C1 segment of cervical spinal cord (tissue), 14 donors: ENCODE measurements around the gene PDIA4.
"Not testable (repeated sequence)": the region's sequence is repeated elsewhere in the genome, so short reads cannot be mapped to it uniquely, and the experiment has no call there.

Experiments
- DNase-seq, 14 donors: peaks; one replicate each; lab custom pipeline; 2025; lab: John Stamatoyannopoulos, UW

Gene PDIA4

DNA sequence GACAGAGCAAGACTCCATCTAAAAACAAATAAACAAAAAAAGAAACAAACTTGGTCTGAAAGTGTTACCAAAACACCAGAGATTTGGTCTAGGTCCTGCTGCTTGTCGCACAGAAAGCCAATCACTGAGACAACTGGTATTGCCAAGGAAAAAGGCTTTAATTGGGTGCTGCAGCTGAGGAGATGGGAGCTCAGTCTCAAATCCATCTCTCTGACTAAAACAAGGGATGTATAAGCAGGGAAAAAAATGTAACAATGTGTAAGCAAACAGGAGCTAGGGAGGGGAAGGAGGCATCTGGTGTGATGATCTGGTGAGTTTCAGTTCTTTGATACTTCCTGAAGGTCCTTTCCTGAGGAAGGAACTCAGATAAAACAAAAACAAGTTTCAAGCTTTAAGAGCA is 8.4 kb upstream of the PDIA4 start:
- no peak for DNase-seq

DNA sequence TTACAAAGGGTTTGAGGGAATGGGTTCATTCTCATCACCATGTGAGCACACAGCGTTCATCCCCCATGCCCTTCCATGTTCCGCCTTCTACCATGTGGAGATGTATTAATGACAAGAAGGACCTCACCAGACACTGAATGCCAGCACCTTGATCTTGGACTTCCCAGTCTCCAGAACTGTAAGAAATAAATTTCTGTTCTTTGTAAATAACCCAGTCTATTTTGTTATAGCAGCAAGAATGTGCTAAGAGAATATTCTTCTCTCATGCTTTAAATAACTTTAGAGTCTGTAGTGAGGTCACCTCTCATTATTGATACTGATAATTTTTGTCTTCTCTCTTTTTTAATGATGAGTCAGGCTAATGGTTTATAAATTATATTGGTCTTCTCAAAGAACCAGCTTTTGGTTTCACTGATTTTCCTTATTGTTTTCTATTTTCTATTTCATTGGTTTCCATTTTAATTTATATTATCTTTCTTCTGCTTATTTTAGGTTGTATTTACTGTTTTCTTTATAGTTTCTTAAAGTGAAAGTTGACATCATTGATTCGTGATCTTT is 3.1 kb upstream of the PDIA4 start:
- DNase-seq = no peak

DNA sequence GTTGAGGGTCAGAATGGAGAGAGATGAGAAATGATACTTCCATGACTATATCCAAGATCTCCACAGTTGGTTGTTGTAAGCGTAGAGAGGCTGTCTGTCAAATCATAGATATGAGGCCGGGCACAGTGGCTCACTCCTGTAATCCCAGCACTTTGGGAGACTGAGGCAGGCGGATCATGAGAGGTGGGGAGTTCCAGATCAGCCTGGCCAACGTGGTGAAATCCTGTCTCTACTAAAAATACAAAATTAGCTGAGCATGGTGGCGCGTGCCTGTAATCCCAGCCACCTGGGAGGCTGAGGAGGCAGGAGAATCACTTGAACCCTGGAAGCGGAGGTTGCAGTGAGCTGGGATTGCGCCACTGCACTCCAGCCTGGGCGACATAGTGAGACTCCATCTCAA is 2.1 kb upstream of the PDIA4 start:
- not testable (repeated sequence) for DNase-seq

DNA sequence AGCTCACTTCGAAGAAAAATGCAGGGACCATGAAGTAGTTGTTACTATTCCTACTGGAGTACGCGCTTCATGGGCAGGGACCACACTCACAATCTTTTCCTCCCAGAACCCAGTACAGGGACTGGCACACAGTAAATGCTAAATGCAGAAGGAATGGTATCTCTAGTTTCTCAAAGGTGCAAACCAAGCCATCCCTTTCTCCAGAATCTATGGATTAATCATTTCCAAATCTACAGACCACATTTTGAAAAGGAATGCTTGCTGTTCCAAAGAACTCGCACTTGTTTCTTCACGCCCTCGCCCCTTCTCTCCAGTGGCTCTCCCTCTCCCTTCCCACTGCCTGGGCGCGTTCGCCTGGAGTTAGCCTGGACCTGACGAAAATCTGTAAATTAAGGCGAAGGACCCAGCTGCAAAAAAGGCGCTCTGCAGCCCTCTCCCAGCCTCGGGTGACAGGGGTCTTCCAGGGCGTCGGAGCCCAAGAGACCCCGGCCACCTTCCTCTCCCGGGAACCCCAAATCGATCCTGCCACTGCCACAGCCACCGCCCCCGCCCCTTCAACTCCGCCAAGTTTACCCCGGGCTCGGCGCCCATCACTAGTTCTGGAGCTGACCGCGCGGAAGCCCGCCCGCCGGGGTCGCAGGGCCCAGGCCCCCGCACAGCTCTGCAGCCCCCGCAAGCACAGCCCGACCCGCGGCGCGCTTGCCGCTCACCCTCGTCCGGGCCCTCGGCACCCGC is 527 bp downstream of the PDIA4 start:
- peak in 3 of 14 donors; percentile 39 to 66 (median 56) for DNase-seq

DNA sequence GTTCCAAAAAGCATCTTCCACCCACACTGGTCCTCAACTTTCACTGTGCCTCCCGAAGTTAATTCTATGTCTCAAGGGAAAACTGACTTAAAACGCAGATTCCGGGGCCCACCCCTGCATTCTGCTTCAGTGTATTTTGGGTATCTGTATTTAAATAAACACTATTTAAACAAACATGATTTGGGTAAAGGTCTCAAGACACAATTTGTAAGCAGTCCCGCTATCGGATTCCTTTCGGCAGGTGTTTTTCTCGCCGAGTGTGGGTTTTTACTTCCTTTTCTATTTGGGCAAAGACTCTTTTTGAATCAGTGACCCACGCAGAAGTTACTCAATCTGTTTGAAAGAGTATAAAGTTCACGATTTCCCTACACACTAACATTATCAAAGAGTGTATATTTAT is 1.2 kb downstream of the PDIA4 start:
- no peak for DNase-seq

DNA sequence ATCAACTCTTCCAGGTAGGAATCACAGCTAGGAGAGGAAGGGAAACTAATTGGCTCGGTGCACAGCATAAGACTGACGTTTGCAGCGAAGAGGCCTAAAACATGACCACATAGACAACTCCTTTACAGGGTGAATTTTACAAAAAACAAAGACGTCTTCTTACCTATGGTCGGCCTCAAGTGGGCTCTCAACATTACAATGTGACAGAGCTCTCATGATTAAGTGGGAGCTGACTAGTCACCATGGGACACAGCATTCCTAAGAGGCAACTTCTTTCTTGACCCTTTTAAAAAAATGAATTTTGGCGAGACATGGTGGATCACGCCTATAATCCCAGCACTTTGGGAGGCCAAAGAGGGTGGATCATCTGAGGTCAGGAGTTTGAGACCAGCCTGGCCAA is 4.6 kb downstream of the PDIA4 start:
- DNase-seq = no peak

DNA sequence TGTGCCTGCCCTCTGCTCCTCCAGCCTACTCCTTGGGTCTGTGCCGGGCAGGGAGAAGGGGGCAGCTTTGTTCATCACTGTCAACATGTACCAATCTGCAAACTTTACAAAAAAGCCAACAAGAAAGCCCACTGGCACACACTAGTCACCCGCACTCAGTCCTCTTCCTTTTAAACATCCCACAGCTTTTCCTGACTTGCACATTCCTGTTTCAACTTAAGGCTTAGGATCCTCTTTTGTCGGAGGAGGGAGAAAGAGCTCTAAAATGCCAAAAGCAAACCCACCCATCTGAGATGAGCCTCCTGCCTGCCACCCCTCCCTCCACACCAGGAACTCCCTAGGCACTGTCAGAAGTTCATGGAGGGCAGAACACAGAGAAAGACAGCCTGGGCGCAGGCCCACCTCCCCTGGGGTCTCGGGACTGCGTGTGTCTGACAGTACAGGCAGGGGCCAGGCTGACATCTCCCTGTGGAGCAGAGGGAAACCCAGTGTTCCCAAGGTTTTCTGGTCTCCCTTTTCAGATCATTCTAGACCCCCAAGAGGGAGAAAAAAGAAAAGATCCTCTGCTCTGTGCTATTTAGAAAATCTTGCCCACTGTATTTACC is 5.4 kb downstream of the PDIA4 start:
- DNase-seq = peak in 2 of 14 donors; percentile 15 to 17

DNA sequence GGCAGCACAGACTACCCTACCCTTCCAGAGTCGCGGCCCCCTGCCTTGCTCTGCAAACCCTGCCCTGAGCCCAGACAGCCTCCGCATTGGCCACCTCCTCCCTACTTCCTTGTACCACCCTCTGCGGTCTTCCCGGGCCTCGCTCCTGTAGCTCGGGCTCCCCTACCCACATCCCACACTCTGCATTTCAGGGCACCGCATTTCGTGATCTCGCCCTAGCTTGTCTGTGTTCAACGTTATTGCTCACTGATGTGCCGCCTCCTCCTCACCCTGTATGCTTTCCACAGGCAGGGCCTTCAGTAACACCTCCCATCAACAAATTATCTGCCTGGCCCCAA is 6.6 kb downstream of the PDIA4 start:
- DNase-seq = no peak

DNA sequence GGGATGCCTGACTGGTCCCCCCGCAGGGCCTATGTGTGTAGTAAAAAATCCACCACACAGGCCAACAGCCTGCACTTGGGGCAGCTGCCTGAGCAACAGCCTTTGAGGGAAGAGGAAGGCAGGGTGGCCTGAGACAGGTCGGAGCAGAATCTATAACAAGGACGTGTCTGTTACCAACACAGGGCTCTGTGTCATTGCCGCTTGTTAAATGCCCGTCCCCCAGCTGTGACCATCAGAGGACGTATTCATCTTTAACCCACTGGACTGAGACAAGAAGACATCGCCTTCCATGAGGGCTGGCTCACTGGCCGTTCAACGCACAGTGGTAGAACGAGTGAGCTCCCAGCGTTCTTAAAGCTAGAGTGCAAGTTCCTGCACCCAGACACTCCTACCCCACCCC is 7.8 kb downstream of the PDIA4 start:
- peak in 8 of 14 donors; percentile 12 to 57 (median 32) for DNase-seq

DNA sequence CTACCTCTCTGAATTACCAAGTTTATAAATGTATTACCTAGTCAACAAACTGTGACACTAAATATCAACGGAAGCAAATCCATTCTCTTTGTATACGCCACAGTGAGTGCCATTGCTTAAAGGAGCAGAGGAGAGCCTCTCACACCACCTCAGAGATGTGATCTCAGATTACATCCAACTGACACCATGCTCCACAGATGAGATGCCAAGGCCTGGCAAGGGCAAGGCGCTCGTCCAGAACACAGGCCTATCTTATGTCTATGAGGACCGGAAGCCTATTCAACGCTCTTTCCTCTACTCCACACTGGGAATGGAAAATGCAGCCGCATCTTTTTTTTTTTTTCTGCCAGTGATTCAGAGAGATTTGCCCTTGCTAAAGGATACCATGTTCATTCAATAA is 11.4 kb downstream of the PDIA4 start:
- DNase-seq = no peak

DNA sequence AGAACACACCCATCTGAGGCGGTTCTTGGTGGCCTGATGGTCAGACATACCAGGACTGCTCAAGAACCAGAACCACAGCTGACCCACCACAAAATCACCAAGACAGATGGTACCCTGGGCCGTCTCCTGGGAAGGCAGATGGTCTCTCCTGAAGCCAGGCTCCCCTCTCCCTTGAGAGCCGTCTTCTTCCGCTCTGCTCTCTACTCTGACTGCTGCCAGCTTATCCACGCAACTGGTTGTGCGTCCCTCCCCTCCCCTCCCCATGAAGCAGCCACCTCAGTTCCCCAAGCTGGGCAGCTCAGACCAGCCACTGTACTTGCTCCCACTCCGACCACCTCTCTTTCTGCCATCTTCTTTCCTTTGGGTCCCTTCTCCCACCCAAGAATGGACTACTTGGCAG is 14.0 kb downstream of the PDIA4 start:
- no peak for DNase-seq

DNA sequence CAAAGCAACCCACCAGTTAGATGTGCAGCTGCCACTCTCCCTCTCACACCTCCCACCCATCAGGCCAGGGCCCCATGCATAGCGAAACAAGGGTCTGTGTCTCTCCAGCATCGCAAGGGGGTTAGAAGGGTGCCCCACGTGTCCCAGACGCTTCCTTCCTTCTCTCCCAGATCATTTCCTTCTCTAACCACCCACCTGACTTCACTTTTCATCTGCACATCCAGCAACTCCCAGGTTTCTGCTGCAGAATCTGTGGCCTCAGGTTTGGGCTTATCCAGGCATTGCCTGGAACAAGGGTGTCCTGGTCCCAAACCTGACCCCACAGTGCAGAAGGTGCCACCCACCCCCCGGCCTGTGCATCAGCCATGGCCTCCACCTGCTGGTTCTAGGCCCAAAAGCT is 14.4 kb downstream of the PDIA4 start:
- DNase-seq = no peak

DNA sequence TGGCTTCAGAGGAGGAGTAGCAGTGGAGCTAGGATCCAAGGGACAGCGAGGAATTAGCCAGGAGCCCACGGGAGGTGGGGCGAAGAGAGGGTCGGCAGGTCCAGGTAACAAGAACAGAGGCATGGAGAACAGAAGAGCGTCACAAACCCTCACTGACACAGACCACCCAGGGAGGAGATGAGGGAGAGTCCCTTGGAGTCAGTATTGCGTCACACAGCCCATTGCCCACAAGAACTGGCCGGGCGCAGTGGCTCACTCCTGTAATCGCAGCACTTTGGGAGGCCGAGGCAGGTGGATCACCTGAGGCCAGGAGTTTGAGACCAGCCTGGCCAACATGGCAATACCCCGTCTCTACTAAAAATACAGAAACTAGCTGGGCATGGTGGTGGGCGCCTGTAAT is 15.6 kb downstream of the PDIA4 start:
- DNase-seq = not testable (repeated sequence)

DNA sequence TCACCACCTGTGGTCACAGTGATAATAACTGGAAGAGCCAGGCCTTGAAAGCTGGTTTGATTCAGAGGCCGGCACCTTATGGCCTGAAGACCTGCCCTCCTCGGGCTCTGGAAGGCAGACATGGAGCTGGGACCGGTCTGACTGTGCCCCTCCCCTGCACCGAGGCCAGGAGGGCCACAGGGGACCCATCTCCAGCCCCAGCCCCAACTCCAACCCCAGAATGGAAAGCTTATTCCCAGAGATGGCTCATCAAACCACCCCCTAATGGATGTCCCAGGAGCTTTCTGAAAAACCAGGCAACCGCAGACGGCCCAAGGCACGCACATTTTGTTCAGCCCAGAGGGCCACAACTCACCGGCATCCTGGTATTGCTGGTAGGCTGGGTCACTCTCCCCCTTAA is 16.8 kb downstream of the PDIA4 start:
- no peak for DNase-seq

DNA sequence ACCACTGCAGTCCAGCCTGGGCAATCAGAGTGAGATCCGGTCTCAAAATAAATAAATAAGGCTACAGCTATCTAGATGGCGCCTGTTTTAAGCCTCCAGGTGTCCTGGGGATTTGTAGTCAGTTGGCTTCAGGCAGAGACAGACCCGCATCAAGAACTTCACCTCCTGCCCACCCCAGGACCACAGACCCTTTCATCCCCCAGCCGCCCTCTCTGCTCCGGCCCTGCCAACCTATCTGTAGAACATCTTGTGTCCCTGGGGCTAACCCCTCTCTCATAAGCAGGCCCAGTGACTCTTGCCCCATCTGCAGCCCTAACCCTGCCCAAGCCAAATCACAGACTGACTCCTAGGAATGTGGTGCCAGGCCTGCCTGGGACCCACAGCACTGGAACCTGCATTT is 17.9 kb downstream of the PDIA4 start:
- DNase-seq = no peak

DNA sequence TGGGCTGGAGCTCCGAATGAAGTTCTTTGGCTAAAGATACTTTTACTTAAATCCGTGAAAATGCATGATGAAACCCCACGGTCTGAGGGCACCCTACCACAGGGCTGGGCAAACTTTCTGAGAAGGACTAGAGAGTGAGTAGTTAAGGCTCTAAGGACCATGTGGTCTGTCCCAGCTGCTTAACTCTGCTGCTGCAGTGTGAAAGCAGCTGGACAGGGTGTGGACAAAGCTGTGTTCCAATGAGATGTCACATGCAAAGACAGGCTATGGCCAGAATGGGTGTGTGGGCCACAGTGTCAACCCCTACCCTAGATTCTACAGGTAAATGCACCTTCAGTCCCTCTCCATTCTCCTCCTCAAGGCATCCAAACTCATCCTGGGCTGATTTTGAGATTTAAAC is 18.8 kb downstream of the PDIA4 start:
- no peak for DNase-seq

DNA sequence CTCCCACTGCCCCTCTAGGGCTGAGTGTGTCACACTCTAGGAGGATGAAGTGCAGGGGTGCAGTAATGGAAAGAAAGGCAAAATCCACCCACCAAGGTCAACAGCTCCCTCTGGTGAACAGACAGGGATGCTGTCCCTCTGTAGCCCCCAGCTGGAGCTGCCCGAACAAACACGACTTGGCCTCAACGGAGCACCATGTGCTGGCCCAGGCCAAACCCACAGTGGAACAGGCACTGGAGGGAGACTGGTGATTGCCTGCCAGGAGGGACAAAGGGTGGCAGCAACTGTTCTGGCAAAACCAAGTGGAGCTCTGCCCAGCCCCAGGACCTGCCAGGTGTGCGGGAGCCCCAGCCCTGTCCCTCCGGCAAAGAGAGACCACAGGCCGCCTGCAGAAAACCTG is 20.7 kb downstream of the PDIA4 start:
- DNase-seq = peak in 4 of 14 donors; percentile 15 to 40 (median 23)

DNA sequence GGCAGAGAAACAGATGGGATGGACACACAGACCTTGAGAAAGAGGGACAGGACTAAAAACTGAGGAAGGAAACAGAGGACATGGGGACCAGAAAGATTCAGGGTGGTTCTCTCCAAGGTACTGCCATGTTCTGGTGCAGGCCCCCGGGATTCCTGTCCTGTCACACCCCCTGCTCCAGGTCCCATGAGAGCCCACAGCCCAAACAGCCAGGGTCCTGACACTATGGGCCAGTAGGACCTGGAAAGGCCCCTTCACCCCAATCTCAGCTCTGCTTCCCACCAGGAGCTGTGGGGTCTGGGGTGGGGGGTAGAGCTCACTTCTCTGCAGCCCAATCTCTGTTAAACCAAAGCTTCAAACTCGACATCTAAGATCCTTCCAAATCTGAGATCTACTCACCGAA is 21.2 kb downstream of the PDIA4 start:
- DNase-seq = no peak

DNA sequence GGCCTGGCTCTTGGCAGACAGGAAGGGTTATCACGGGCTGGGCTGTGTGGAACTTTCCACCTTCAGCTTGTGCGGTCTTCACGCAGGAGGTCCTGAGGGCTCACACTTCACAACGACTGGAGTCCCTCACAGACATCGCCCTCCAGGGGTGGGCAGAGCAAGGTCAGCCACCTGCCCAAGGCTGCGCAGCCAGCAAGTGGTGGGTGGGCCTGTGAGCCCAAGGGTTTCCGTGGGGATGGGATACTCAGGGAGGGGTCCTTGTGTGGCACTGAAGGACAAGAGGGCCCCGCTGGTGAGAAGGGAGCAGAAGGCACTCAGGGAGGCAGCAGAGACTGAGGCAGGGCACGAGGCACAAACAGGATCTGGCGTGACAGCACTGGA is 22.0 kb downstream of the PDIA4 start:
- DNase-seq = no peak

DNA sequence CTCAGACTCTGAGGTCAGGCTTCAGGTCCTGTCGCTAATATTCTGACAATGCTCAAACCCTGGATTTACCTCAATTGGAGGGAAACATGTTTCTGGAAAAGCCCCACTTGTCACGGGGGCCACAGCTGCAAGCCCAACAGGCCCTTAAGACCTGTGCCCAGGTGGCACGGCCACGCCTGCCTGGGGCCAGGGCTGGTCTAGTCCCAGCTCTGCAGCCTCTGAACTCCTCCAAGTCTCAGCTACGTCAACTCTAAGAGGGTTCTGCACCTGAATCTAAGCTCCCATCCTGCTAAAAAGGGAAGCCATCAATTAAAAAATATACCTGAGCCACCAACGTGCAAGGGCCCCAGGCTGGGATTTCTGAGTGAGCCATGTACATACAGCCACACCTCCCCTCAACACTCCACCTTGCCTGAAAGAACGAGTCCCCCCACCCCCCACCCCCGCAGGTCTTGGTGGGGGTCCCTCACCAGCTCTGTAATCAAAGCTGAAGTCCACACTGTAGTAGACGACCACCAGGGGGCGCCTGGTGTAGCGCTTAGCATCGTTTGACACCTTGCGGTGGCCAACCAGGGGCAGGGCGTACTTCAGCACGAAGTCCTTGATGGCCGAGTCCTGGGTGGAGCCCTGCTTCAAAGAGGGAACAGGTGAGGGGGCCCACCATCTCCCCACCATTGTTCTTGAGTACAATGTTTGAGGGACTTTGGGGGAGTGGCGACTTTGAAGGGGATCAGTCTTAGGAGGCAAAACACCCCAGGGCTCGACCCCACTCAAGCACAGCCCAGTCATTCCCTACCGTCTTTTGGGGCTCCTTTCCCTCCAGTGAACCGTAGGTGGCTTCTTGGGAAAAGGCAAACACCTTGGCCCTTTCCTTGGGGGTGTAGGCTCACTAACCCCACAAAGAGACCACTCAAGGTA is 22.6 kb downstream of the PDIA4 start:
- peak in 9 of 14 donors; percentile 20 to 63 (median 33) for DNase-seq

DNA sequence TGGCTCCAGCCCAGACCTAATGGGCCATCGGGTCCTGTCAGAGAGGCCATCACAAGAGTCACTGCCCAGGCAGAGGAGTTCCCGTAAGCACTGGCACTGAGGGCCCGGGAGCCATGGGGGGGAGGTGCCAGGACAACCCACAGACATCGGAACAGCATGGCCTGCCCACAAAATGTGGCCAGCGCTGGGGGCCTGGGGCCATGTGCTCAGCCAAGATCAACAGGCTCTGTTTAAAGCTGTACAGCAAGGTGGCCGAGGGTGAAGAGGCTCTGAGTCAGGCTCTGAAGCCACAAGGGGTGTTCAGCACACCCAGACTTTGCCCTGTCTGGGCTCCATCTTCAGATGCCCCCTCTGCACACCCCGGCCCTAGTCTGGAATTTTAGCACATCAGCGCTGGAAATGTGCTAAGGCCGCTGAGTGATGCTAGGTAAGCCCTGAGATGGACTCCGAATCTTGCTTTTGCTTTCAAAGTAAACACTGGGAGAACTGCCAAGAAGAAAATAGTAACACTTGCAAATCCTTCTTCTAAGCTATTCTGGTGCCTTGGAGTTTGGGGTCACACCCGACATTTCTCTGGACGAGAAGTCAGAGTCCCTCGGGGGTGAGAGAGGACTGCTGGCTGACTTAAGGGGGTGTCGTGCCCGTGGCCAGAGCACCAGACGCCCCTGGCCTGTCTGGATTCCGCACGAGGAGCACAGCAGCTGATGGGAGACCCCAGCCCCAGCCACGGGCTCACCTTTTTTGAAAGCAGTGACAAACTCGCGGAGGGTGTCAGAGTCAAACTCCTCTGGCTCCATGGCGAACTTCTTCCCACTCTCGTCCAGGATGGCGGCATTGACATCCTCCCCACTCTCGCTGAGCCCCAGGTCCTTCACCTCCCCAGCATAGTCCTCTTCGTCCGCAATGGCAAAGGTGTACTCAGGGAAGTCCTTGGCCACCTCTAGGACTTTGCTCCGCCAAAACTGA is 23.6 kb downstream of the PDIA4 start:
- peak in 1 of 14 donors; percentile 63 for DNase-seq
